Activated B cell treated with CpG ODN at 0.5 μM for 24 hours (primary cell): Measurements from ENCODE around the gene CYB5A. TPM values are rescaled to one million over a fixed set of nuclear protein-coding genes. Genes with fewer than 3 reads are reported as not detected.

Source experiments
- ATAC-seq: fragments of 200-7000 bp; cut with Tn5 transposase; one replicate; pipeline ENCODE4 v1.10.0; 2021; ENCODE audit warnings: low read depth, mild to moderate bottlenecking, moderate library complexity
- CTCF ChIA-PET: fragments of 350-600 bp; sonication (Branson Sonifier 250); formaldehyde crosslinking; loops from one replicate; lab custom pipeline; 2021; ENCODE audit warnings: antibody characterized with exemption; lab: Charles Lee
- POLR2A ChIA-PET: fragments of 350-600 bp; sonication (Branson Sonifier 250); formaldehyde crosslinking; loops from one replicate; lab custom pipeline; 2021; ENCODE audit warnings: antibody characterized with exemption; lab: Charles Lee
- DNase-seq: peaks from one replicate; pipeline ENCODE4 v3.0.0; 2022
- H3K27ac Mint-ChIP-seq: one replicate; pipeline ENCODE4 v1.8.0; 2020; ENCODE audit warnings: mixed read lengths
- H3K27me3 Mint-ChIP-seq: one replicate; pipeline ENCODE4 v1.8.0; 2021; ENCODE audit warnings: mixed read lengths
- H3K36me3 Mint-ChIP-seq: one replicate; pipeline ENCODE4 v1.8.0; 2021; ENCODE audit warnings: low read depth, mixed read lengths
- H3K4me1 Mint-ChIP-seq: one replicate; pipeline ENCODE4 v1.8.0; 2021; ENCODE audit warnings: mixed read lengths
- H3K4me3 Mint-ChIP-seq: one replicate; pipeline ENCODE4 v1.8.0; 2020; ENCODE audit warnings: mild to moderate bottlenecking, mixed read lengths
- H3K9me3 Mint-ChIP-seq: one replicate; pipeline ENCODE4 v1.8.0; 2020; ENCODE audit warnings: mixed read lengths
- intact Hi-C: fragments of 100-400 bp; cut with micrococcal nuclease; formaldehyde crosslinking; loops from one replicate; pipeline ENCODE4 v1.15.1; 2024
- total RNA-seq: library from RNA; stranded (reverse); gene quantifications from 2 replicates; pipeline ENCODE4 v1.2.3, GENCODE V29; 2022
- TF ChIP-seq, protein P1 (sequence below): fragments of 200-600 bp; IDR thresholded peaks from one replicate; pipeline ENCODE4 v1.8.0; 2022; ENCODE audit warnings: antibody characterized with exemption, mild to moderate bottlenecking

CYB5A gene
- total RNA-seq, 1 donor from 2014 or later = 47.2 TPM

- DNase-seq (no peak), ATAC-seq (no peak)
- CTCF ChIA-PET = no interaction called here
- H3K36me3 Mint-ChIP-seq = no peaks in the 10 kb centered on the region
- TF ChIP-seq, protein P1, sequence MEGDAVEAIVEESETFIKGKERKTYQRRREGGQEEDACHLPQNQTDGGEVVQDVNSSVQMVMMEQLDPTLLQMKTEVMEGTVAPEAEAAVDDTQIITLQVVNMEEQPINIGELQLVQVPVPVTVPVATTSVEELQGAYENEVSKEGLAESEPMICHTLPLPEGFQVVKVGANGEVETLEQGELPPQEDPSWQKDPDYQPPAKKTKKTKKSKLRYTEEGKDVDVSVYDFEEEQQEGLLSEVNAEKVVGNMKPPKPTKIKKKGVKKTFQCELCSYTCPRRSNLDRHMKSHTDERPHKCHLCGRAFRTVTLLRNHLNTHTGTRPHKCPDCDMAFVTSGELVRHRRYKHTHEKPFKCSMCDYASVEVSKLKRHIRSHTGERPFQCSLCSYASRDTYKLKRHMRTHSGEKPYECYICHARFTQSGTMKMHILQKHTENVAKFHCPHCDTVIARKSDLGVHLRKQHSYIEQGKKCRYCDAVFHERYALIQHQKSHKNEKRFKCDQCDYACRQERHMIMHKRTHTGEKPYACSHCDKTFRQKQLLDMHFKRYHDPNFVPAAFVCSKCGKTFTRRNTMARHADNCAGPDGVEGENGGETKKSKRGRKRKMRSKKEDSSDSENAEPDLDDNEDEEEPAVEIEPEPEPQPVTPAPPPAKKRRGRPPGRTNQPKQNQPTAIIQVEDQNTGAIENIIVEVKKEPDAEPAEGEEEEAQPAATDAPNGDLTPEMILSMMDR = no peak
- intact Hi-C loops = no loop called here
- no peaks in the 10 kb centered on the region for H3K9me3 Mint-ChIP-seq
- POLR2A ChIA-PET = no interaction called here
- H3K4me3 Mint-ChIP-seq = no peak overlapping the region
- H3K27me3 Mint-ChIP-seq = peaks cover 18% of the 10 kb centered on the region
- H3K27ac Mint-ChIP-seq = no peak overlapping the region
- peaks cover 30% of the 10 kb centered on the region for H3K4me1 Mint-ChIP-seq
Measured at GRCh38 chr18:74239567-74239966, 52.2 kb downstream of the CYB5A start.

DNA sequence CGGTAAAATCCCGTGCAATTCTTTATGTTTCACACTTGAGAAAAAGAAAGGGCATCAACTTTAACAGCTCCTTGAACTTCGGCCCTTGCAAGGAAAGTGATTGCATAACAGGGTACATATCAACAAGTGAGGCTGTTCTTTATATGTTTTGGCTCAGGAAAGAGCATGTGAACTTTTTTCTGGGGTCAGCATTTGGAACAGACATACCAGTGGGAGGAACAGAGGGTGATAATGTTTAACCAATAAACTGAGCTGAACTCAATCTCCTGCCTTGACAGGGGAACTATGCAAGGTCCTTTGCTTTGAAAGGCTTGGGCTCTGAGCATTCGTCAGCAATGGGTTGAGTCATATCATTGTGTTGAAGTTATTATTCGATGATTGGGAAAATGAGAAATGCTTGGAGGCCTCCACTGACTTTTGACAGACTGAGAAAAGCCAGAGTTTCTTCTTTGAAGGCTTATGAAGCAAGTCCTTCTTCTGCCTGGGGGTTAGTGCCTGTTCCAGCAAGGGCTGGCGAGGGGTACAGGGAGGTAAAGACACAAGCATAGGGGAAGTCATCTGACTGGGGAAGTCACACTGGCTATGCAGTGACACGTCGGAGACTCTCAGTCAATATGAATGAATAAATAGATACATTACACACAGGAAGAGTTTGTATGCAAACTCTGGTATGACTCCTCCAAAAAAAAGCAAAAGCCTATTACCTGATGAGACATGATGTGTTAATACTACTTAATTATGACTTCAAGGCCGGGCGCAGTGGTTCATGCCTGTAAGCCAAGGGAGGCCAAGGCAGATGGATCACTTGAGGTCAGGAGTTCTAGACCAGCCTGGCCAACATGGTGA lies 57.2 kb downstream of the CYB5A start:
- ATAC-seq (no peak), DNase-seq (no peak)
- H3K4me3 Mint-ChIP-seq = no peak overlapping the region
- intact Hi-C loops = no loop called here
- ChIA-PET POLR2A (no interaction called here), CTCF (no interaction called here)
- peaks cover 14% of the 10 kb centered on the region for H3K27me3 Mint-ChIP-seq
- H3K36me3 Mint-ChIP-seq = no peaks in the 10 kb centered on the region
- H3K4me1 Mint-ChIP-seq = peaks cover 4% of the 10 kb centered on the region
- H3K9me3 Mint-ChIP-seq = no peaks in the 10 kb centered on the region
- no peak overlapping the region for H3K27ac Mint-ChIP-seq
- TF ChIP-seq, protein P1 = no peak

DNA sequence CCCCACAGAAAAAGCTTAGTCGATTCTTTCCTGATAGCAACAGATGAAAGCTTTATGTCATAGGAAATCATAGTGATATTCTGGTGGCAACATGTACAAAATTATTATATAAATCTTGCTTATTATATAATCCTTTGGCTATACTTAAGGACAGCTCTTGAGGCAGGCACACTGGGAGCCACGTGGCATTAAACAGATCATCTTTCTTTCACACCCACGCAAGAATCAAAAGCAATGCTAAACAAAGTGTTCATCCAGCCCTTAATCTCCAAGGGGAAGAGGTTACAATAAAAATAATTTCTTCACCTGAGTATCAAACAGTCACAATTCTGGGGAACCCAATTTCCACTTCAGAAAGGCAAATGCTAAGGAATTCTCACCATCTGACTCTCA lies 57.8 kb downstream of the CYB5A start:
- Mint-ChIP-seq H3K9me3 (no peaks in the 10 kb centered on the region), H3K4me3 (no peak overlapping the region), H3K27me3 (peaks cover 14% of the 10 kb centered on the region), H3K27ac (no peak overlapping the region), H3K4me1 (peaks cover 6% of the 10 kb centered on the region), H3K36me3 (no peaks in the 10 kb centered on the region)
- ATAC-seq = no peak
- TF ChIP-seq, protein P1 = no peak
- CTCF ChIA-PET = no interaction called here
- no peak for DNase-seq
- POLR2A ChIA-PET = interaction anchor here (0.5 kb wide), 1 partner anchor 10 kb away, joined by 3 read pairs; no protein-coding TSS in a partner anchor
- intact Hi-C loops = no loop called here

DNA sequence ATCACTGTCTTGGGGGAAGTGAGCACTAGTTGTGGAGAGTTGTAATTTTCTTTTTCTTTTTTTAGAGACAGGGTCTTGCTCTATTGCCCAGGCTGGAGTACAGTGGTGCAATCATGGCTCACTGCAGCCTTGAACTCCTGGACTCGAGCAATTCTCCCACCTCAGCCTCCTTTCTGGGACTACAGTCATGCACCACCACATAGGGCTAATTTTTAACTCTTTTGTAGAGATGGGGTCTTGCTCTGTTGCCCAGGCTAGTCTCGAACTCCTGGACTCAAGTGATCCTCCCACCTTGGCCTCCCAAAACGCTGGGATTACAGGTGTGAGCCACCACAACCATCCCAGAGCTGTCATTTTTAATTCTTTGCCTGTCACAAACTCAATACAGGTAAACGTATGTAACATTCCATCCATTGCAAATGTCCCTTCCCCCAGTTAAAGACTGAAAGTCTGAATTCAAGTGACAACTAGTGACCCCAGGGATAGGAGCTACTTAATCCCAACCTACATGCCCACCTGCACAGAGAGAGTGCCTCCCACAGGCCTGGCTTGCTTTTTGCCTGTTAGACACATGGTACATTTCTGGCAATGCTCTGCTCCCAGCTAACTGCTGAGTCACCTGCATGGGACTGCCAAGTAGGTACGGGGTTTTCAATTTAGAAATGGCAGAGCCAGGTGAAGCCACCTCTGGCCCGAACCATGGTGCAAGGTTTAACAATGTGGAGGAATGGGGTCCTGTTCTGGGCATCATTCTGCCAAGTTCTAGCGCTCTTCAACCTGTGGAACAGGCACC lies 60.6 kb downstream of the CYB5A start:
- H3K36me3 Mint-ChIP-seq = no peaks in the 10 kb centered on the region
- POLR2A ChIA-PET = interaction anchor here (0.6 kb wide), 2 partner anchors 10 to 177 kb away, joined by 4 to 5 read pairs; no protein-coding TSS in a partner anchor
- intact Hi-C loops = no loop called here
- TF ChIP-seq, protein P1 = no peak
- CTCF ChIA-PET = no interaction called here
- no peaks in the 10 kb centered on the region for H3K27me3 Mint-ChIP-seq
- H3K9me3 Mint-ChIP-seq = no peaks in the 10 kb centered on the region
- ATAC-seq (no peak), DNase-seq (no peak)
- H3K27ac Mint-ChIP-seq = no peak overlapping the region
- H3K4me1 Mint-ChIP-seq = peaks cover 6% of the 10 kb centered on the region
- no peak overlapping the region for H3K4me3 Mint-ChIP-seq

DNA sequence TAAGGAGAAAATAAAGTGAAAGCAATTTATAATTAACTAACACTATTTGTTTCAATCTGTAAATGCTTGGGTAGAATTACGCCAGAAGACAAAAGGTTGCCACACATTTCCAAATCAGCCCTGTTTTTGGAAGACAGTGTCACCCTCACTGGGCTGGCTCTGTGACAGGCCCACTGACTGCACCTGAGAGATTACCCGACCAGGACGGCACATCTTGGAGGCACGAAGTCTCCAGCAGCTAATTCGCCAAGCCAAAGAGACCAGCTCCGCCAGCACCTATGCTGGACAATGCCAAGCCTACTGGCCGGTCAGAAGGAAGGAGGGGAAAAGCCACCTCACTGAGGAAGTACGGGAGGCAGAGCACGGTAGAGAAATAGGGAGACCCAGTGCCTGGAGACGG lies 61.9 kb downstream of the CYB5A start:
- Mint-ChIP-seq H3K27me3 (no peaks in the 10 kb centered on the region), H3K4me3 (no peak overlapping the region), H3K9me3 (no peaks in the 10 kb centered on the region), H3K27ac (no peak overlapping the region), H3K36me3 (no peaks in the 10 kb centered on the region), H3K4me1 (peaks cover 6% of the 10 kb centered on the region)
- ChIA-PET POLR2A (no interaction called here), CTCF (no interaction called here)
- TF ChIP-seq, protein P1 = no peak
- ATAC-seq (no peak), DNase-seq (no peak)
- intact Hi-C loops = no loop called here
